Activated CD4-positive, alpha-beta T cell treated with anti-CD3 and anti-CD28 coated beads, Interleukin-2, amount 10 ng/mL, durations not matched to agents 7 days and 5 days (primary cell): ENCODE data around the gene SH3BP1. TPM values are rescaled to one million over a fixed set of nuclear protein-coding genes. Genes with fewer than 3 reads are reported as not detected.

ENCODE experiments used
- CTCF ChIA-PET: fragments of 350-600 bp; sonication (Branson Sonifier 250); formaldehyde crosslinking; loops from one replicate; lab custom pipeline; 2021; ENCODE audit warnings: antibody characterized with exemption; lab: Charles Lee
- POLR2A ChIA-PET: fragments of 350-600 bp; sonication (Branson Sonifier 250); formaldehyde crosslinking; loops from one replicate; lab custom pipeline; 2021; ENCODE audit warnings: antibody characterized with exemption; lab: Charles Lee
- DNase-seq: peaks from one replicate; pipeline ENCODE4 v3.0.0-alpha.2; 2020
- H3K27ac Mint-ChIP-seq: one replicate; pipeline ENCODE4 v1.8.0; 2021; ENCODE audit warnings: mild to moderate bottlenecking, moderate library complexity, mixed read lengths
- H3K27me3 Mint-ChIP-seq: one replicate; pipeline ENCODE4 v1.8.0; 2021; ENCODE audit warnings: mixed read lengths
- H3K36me3 Mint-ChIP-seq: one replicate; pipeline ENCODE4 v1.8.0; 2021; ENCODE audit warnings: low read depth, mixed read lengths
- H3K4me1 Mint-ChIP-seq: one replicate; pipeline ENCODE4 v1.8.0; 2021; ENCODE audit warnings: mixed read lengths
- H3K4me3 Mint-ChIP-seq: one replicate; pipeline ENCODE4 v1.8.0; 2021; ENCODE audit warnings: mild to moderate bottlenecking, moderate library complexity, mixed read lengths
- H3K9me3 Mint-ChIP-seq: one replicate; pipeline ENCODE4 v1.8.0; 2021; ENCODE audit warnings: mixed read lengths
- total RNA-seq, 2 experiments: library from RNA; stranded (reverse); gene quantifications; one replicate each; pipeline ENCODE4 v1.2.3, GENCODE V29; 2021

Gene SH3BP1
- total RNA-seq, 2 experiments from 2014 or later, result 184 to 187 TPM

- Mint-ChIP-seq H3K4me3 (no peak overlapping the region), H3K4me1 (peaks cover 30% of the 10 kb centered on the region), H3K27ac (no peak overlapping the region), H3K27me3 (no peaks in the 10 kb centered on the region), H3K36me3 (peaks cover 12% of the 10 kb centered on the region), H3K9me3 (no peaks in the 10 kb centered on the region)
- CTCF ChIA-PET, result interaction anchor here (1.2 to 1.5 kb wide), 2 partner anchors 11 to 19 kb away, joined by 3 to 5 read pairs; partner anchors contain the start of gene LGALS1
- POLR2A ChIA-PET, result no interaction called here
- no peak for DNase-seq
These were observed 25.0 kb downstream of the SH3BP1 start for GRCh38 chr22:37664249-37665101.

- Mint-ChIP-seq H3K4me1 (peaks cover 23% of the 10 kb centered on the region), H3K27me3 (no peaks in the 10 kb centered on the region), H3K4me3 (no peak overlapping the region), H3K27ac (no peak overlapping the region), H3K9me3 (no peaks in the 10 kb centered on the region), H3K36me3 (peaks cover 12% of the 10 kb centered on the region)
- POLR2A ChIA-PET, result no interaction called here
- CTCF ChIA-PET, result interaction anchor here (1.5 kb wide), 1 partner anchor 22 kb away, joined by 5 read pairs; no protein-coding TSS in a partner anchor
- no peak for DNase-seq
These were observed 26.0 kb downstream of the SH3BP1 start for GRCh38 chr22:37665487-37665886.

- DNase-seq, result no peak
- CTCF ChIA-PET, result interaction anchor here (1.4 to 3.6 kb wide), 4 partner anchors 10 to 63 kb away, joined by 3 to 25 read pairs (median 13); partner anchors contain the start of gene PDXP
- POLR2A ChIA-PET, result no interaction called here
- H3K27me3 Mint-ChIP-seq, result no peaks in the 10 kb centered on the region
- peaks cover 8% of the 10 kb centered on the region for H3K36me3 Mint-ChIP-seq
- peaks cover 34% of the 10 kb centered on the region for H3K4me1 Mint-ChIP-seq
- H3K4me3 Mint-ChIP-seq, result no peak overlapping the region
- H3K9me3 Mint-ChIP-seq, result no peaks in the 10 kb centered on the region
- no peak overlapping the region for H3K27ac Mint-ChIP-seq
These were observed 30.1 kb downstream of the SH3BP1 start for GRCh38 chr22:37669586-37669985.

- peaks cover 9% of the 10 kb centered on the region for H3K36me3 Mint-ChIP-seq
- peak overlapping the region; percentile 78 for H3K27ac Mint-ChIP-seq
- DNase-seq, result peak; percentile 33
- H3K4me1 Mint-ChIP-seq, result peaks cover 48% of the 10 kb centered on the region
- no peaks in the 10 kb centered on the region for H3K27me3 Mint-ChIP-seq
- H3K4me3 Mint-ChIP-seq, result no peak overlapping the region
- CTCF ChIA-PET, result interaction anchor here (1.5 to 15.4 kb wide), 7 partner anchors 9 to 39 kb away, joined by 3 to 143 read pairs (median 8); partner anchors contain the start of genes PDXP and SH3BP1
- POLR2A ChIA-PET, result interaction anchor here (0.7 kb wide), 1 partner anchor 29 kb away, joined by 3 read pairs; no protein-coding TSS in a partner anchor
- no peaks in the 10 kb centered on the region for H3K9me3 Mint-ChIP-seq
These were observed 32.9 kb downstream of the SH3BP1 start for GRCh38 chr22:37672206-37672919.

- CTCF ChIA-PET, result interaction anchor here (1.5 to 15.4 kb wide), 3 partner anchors 9 to 30 kb away, joined by 7 to 143 read pairs (median 15); partner anchors contain the start of gene SH3BP1
- peak overlapping the region; percentile 19 for H3K4me3 Mint-ChIP-seq
These were observed 33.5 kb downstream of the SH3BP1 start for GRCh38 chr22:37672920-37673455.

GRCh38 chr22:37674248-37674647 is 34.8 kb downstream of the SH3BP1 start:
- POLR2A ChIA-PET, result no interaction called here
- H3K36me3 Mint-ChIP-seq, result peaks cover 14% of the 10 kb centered on the region

More at GRCh38 chr22:37672920-37673455, 33.5 kb downstream of the SH3BP1 start:
- DNase-seq, result peak; percentile 26
- POLR2A ChIA-PET, result no interaction called here
- H3K27ac Mint-ChIP-seq, result peak overlapping the region; percentile 78
- H3K36me3 Mint-ChIP-seq, result peaks cover 12% of the 10 kb centered on the region
- H3K27me3 Mint-ChIP-seq, result no peaks in the 10 kb centered on the region
- peaks cover 53% of the 10 kb centered on the region for H3K4me1 Mint-ChIP-seq
- no peaks in the 10 kb centered on the region for H3K9me3 Mint-ChIP-seq

GRCh38 chr22:37674951-37675929 is 35.8 kb downstream of the SH3BP1 start, which contains the start of gene LGALS1:
TSS of gene LGALS1 (plus strand) at chr22:37675636. CDS start at chr22:37675703, 67 bp downstream.
- Mint-ChIP-seq H3K4me1 (peaks cover 62% of the 10 kb centered on the region), H3K9me3 (no peaks in the 10 kb centered on the region), H3K4me3 (peak within 1 kb of the TSS; percentile 93), H3K36me3 (peaks cover 22% of the 10 kb centered on the region), H3K27ac (peak within 1 kb of the TSS; percentile 100), H3K27me3 (no peaks in the 10 kb centered on the region)
- ChIA-PET POLR2A (interaction anchor here (0.6 to 2.4 kb wide), 3 partner anchors 8 to 279 kb away, joined by 3 to 9 read pairs (median 3); partner anchors contain the start of gene PDXP), CTCF (interaction anchor here (0.5 to 15.4 kb wide), 13 partner anchors 9 to 353 kb away, joined by 3 to 143 read pairs (median 4); partner anchors contain the start of genes GGA1, PDXP and SH3BP1)
- DNase-seq, result peak; percentile 79

More at GRCh38 chr22:37674248-37674647, 34.8 kb downstream of the SH3BP1 start:
- peaks cover 56% of the 10 kb centered on the region for H3K4me1 Mint-ChIP-seq
- H3K9me3 Mint-ChIP-seq, result no peaks in the 10 kb centered on the region
- peak overlapping the region; percentile 70 for H3K4me3 Mint-ChIP-seq
- peak overlapping the region; percentile 88 for H3K27ac Mint-ChIP-seq
- no peak for DNase-seq
- CTCF ChIA-PET, result interaction anchor here (1.1 to 15.4 kb wide), 6 partner anchors 10 to 82 kb away, joined by 3 to 143 read pairs (median 4); partner anchors contain the start of genes GGA1, PDXP and SH3BP1
- H3K27me3 Mint-ChIP-seq, result no peaks in the 10 kb centered on the region

- H3K9me3 Mint-ChIP-seq, result no peaks in the 10 kb centered on the region
- peak; percentile 26 for DNase-seq
- peaks cover 65% of the 10 kb centered on the region for H3K4me1 Mint-ChIP-seq
- CTCF ChIA-PET, result interaction anchor here (0.6 to 15.4 kb wide), 9 partner anchors 8 to 108 kb away, joined by 3 to 143 read pairs (median 4); partner anchors contain the start of genes PDXP and SH3BP1
- POLR2A ChIA-PET, result interaction anchor here (0.6 to 2.4 kb wide), 2 partner anchors 9 to 18 kb away, joined by 3 to 9 read pairs; partner anchors contain the start of gene PDXP
- no peaks in the 10 kb centered on the region for H3K27me3 Mint-ChIP-seq
- peaks cover 22% of the 10 kb centered on the region for H3K36me3 Mint-ChIP-seq
- H3K4me3 Mint-ChIP-seq, result peak overlapping the region; percentile 93
- peak overlapping the region; percentile 100 for H3K27ac Mint-ChIP-seq
These were observed 36.7 kb downstream of the SH3BP1 start for GRCh38 chr22:37675930-37676735.

GRCh38 chr22:37676736-37677492 is 37.4 kb downstream of the SH3BP1 start:
- Mint-ChIP-seq H3K9me3 (no peaks in the 10 kb centered on the region), H3K27ac (peak overlapping the region; percentile 100), H3K4me1 (peaks cover 72% of the 10 kb centered on the region), H3K36me3 (peaks cover 22% of the 10 kb centered on the region), H3K27me3 (no peaks in the 10 kb centered on the region), H3K4me3 (peak overlapping the region; percentile 93)
- POLR2A ChIA-PET, result interaction anchor here (2.4 kb wide), 1 partner anchor 18 kb away, joined by 9 read pairs; the partner anchor contains the start of gene PDXP
- DNase-seq, result peak; percentile 94
- CTCF ChIA-PET, result interaction anchor here (0.6 to 15.4 kb wide), 6 partner anchors 17 to 109 kb away, joined by 3 to 143 read pairs (median 4); partner anchors contain the start of genes PDXP and SH3BP1
